Stomach (tissue), 9 donors: ENCODE results near the gene NIT2. TPM values are rescaled to one million over a fixed set of nuclear protein-coding genes. Genes with fewer than 3 reads are reported as not detected.
A peak's percentile ranks its signal among the peaks of the same experiment; 100 is the strongest.

ENCODE experiments used
- DNase-seq, 2 donors: peaks; one replicate each; pipeline versions ENCODE4 v3.0.0 to v3.0.0-alpha.2; 2013 to 2019
- H3K27ac ChIP-seq, 5 donors: fragments of 200-600 bp in 4 of 5; sonication (generic) in 4 of 5; one replicate each; pipeline ENCODE4 v1.5.1; 2013 to 2019; ENCODE audit warnings: mild to moderate bottlenecking in 1 of 5, moderate library complexity in 1 of 5
- H3K27me3 ChIP-seq, 3 donors: fragments of 200-600 bp; sonication (generic); one replicate each; pipeline ENCODE4 v1.5.1; 2017 to 2019; ENCODE audit warnings: mixed run types in 1 of 3
- H3K36me3 ChIP-seq, 4 donors: fragments of 200-600 bp; sonication (generic); 1 replicate in 3 of 4; 2 replicates in 1 of 4; pipeline ENCODE4 v1.5.1; 2016 to 2019
- H3K4me1 ChIP-seq, 4 donors: fragments of 200-600 bp; sonication (generic); one replicate each; pipeline ENCODE4 v1.5.1; 2016 to 2019
- H3K4me3 ChIP-seq, 4 donors: fragments of 200-600 bp; sonication (generic) in 3 of 4; one replicate each; pipeline ENCODE4 v1.5.1; 2016 to 2019; ENCODE audit warnings: mild to moderate bottlenecking in 1 of 4
- H3K9me3 ChIP-seq, 4 donors: fragments of 200-600 bp; sonication (generic); one replicate each; pipeline ENCODE4 v1.5.1; 2016 to 2019
- EP300 ChIP-seq: sonication (generic); formaldehyde crosslinking; IDR thresholded peaks from one replicate; pipeline ENCODE4 v1.6.1; 2017; ENCODE audit warnings: antibody characterized with exemption
- POLR2A ChIP-seq, 4 donors: fragments of 450-650 bp; IDR thresholded peaks; one replicate each; pipeline ENCODE4 v1.6.1; 2016; ENCODE audit warnings: antibody characterized with exemption in 4 of 4, control low read depth in 2 of 4, mild to moderate bottlenecking in 1 of 4, moderate library complexity in 1 of 4
- POLR2AphosphoS5 ChIP-seq, 3 donors: sonication (generic); formaldehyde crosslinking; IDR thresholded peaks; one replicate each; pipeline ENCODE4 v1.6.1; 2016; ENCODE audit warnings: antibody characterized with exemption in 3 of 3
- WGBS, 5 donors: extraction: QIAGEN DNeasy Blood & Tissue Kit in 3 of 5; methylation state at CpG; one replicate each; pipeline versions ENCODE4 v1.1.5 to v1.1.7; 2013 to 2018; 5-methylcytosine and 5-hydroxymethylcytosine counted together
- intact Hi-C: fragments of 100-400 bp; cut with DNase I; formaldehyde crosslinking; loops from one replicate; pipeline ENCODE4 v1.15.1; 2023; ENCODE audit warnings: low total_unique reads
- polyA plus RNA-seq, 3 donors: library from polyadenylated mRNA; stranded (reverse); fragments of 200-250 nt; gene quantifications; one replicate each; pipeline ENCODE4 v1.2.3, GENCODE V29; 2013
- total RNA-seq, 5 donors: library from RNA; depleted of rRNA; stranded (reverse); fragments of >200 nt; gene quantifications; one replicate each; pipeline versions ENCODE4 v1.1.0 to v1.2.3, GENCODE V29; 2014 to 2016
- TF ChIP-seq, protein P1 (sequence below), 7 experiments: fragments of 450-650 bp in 4 of 7; fragments of 200-600 bp in 3 of 7; sonication (generic) in 3 of 7; IDR thresholded peaks; one replicate each; pipeline ENCODE4 v1.5.1; 2016 to 2019; ENCODE audit warnings: antibody characterized with exemption in 7 of 7, control low read depth in 2 of 7, mild to moderate bottlenecking in 1 of 7
- donor health status: healthy with polysubstance abuse.
- donor health status: Bipolar disorder and iron deficiency.
- donor health status: healthy.

NIT2 gene
- total and polyA plus RNA-seq, 8 donors = 4.3 to 53.1 (median 29.6) TPM

DNA sequence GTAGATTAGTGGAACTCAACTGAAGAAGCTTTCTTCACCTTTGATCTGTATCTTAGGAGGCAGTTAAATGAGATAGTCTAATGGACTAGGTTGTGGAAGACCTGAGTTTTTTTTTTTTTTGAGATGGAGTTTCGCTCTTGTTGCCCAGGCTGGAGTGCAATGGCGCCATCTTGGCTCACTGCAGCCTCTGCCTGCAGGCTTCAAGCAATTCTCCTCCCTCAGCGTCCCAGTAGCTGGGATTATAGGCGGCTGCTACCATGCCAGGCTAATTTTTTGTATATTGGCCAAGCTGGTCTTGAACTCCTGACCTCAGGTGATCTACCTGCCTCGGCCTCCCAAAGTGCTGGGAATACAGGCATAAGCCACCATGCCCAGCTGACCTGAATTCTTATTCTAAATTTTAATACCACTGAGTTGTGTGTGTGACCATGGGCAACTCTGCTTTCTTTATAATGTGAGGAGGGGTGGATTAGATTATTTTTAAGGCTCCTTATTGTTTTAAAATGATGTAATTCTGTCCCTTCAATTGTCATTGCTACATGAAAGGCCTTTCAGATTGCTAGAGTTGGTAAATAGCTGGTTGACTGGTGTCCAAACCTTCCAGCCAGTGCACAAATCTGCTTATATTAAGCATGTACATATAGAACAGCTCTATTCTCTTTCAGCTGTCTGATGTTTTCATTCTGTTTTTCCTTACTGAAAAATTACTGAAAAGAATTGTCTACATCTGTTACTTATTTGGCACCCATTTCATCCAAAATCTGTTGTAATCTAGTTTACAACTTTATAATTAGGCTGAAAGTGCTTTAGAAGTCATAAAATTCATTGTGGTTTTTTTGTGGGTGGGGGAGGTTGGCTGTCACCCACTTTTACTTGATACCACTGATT is 69.0 kb downstream of the NIT2 start:
- Histone ChIP-seq H3K4me3 (peak overlapping the region in 2 of 4 donors; percentile 2 to 95), H3K36me3 (peaks cover 0 to 4% (median 0%) of the 10 kb centered on the region in 4 donors), H3K9me3 (peaks cover 0 to 10% (median 5%) of the 10 kb centered on the region in 4 donors), H3K27me3 (no peaks in the 10 kb centered on the region), H3K4me1 (peaks cover 30 to 46% (median 41%) of the 10 kb centered on the region in 4 donors), H3K27ac (no peak overlapping the region)
- peak in 1 of 2 donors; percentile 36 for DNase-seq
- 43 to 59% (median 54%) methylated on average over 5 of the region's 5 CpGs for whole genome bisulfite sequencing, 5 donors
- TF ChIP-seq, protein P1, sequence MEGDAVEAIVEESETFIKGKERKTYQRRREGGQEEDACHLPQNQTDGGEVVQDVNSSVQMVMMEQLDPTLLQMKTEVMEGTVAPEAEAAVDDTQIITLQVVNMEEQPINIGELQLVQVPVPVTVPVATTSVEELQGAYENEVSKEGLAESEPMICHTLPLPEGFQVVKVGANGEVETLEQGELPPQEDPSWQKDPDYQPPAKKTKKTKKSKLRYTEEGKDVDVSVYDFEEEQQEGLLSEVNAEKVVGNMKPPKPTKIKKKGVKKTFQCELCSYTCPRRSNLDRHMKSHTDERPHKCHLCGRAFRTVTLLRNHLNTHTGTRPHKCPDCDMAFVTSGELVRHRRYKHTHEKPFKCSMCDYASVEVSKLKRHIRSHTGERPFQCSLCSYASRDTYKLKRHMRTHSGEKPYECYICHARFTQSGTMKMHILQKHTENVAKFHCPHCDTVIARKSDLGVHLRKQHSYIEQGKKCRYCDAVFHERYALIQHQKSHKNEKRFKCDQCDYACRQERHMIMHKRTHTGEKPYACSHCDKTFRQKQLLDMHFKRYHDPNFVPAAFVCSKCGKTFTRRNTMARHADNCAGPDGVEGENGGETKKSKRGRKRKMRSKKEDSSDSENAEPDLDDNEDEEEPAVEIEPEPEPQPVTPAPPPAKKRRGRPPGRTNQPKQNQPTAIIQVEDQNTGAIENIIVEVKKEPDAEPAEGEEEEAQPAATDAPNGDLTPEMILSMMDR (IDR thresholded peaks at IDR 0.05) = no peak
- TF ChIP-seq EP300 = no peak
- TF ChIP-seq POLR2A (IDR thresholded peaks at IDR 0.05) = no peak
- intact Hi-C loops = no loop called here

DNA sequence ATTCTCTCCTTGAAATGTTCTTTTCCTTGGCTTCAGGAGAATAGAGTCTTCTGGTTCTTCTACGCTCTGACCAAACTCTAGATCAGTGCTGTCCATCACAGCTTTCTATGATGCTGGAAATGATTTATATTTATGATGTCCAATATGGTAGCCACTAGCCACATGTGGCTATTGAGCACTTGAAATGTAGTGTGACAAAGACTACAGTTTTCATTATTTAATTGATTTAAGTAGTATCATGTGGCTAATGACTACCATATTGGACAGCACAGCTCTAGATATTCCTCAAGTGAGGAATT is 69.6 kb downstream of the NIT2 start:
- H3K9me3 ChIP-seq = peaks cover 0 to 10% (median 5%) of the 10 kb centered on the region in 4 donors
- H3K27me3 ChIP-seq = no peaks in the 10 kb centered on the region
- H3K27ac ChIP-seq = no peak overlapping the region
- peaks cover 24 to 40% (median 35%) of the 10 kb centered on the region in 4 donors for H3K4me1 ChIP-seq
- DNase-seq = no peak
- H3K36me3 ChIP-seq = peaks cover 0 to 4% (median 0%) of the 10 kb centered on the region in 4 donors
- WGBS, 5 donors = 98 to 100% (median 100%) methylated on average over 1 of the region's 1 CpG
- no peak overlapping the region for H3K4me3 ChIP-seq
- intact Hi-C loops = no loop called here
- TF ChIP-seq EP300 = no peak
- TF ChIP-seq, protein P1 (IDR thresholded peaks at IDR 0.05) = no peak

DNA sequence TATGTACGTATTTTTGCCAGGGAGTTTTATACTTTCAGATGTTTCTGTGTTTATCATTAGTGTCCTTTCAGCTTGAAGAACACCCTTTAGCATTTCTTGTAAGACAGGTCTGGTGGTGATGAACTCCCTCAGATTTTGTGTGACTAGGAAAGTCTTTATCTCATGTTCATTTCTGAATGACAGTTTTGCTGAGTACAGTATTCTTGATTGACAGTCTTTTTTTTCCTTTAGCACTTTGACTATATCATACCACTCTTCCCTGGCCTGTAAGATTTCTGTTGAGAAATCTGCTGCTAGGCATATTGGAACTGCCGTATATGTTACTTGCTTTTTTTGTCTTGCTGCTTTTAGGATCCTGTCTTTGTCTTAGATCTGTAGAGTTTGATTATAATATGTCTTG is 72.6 kb downstream of the NIT2 start:
- TF ChIP-seq POLR2AphosphoS5 (IDR thresholded peaks at IDR 0.05) (no peak), EP300 (no peak), POLR2A (IDR thresholded peaks at IDR 0.05) (no peak)
- TF ChIP-seq, protein P1 (IDR thresholded peaks at IDR 0.05) = no peak
- H3K4me3 ChIP-seq = no peak overlapping the region
- no peaks in the 10 kb centered on the region for H3K27me3 ChIP-seq
- no peak for DNase-seq
- H3K9me3 ChIP-seq = peaks cover 0 to 26% (median 9%) of the 10 kb centered on the region in 4 donors
- intact Hi-C loops = no loop called here
- H3K4me1 ChIP-seq = peaks cover 16 to 25% (median 22%) of the 10 kb centered on the region in 4 donors
- H3K27ac ChIP-seq = no peak overlapping the region
- 72 to 97% (median 78%) methylated on average over 2 of the region's 2 CpGs for WGBS, 5 donors
- peaks cover 0 to 10% (median 2%) of the 10 kb centered on the region in 4 donors for H3K36me3 ChIP-seq

DNA sequence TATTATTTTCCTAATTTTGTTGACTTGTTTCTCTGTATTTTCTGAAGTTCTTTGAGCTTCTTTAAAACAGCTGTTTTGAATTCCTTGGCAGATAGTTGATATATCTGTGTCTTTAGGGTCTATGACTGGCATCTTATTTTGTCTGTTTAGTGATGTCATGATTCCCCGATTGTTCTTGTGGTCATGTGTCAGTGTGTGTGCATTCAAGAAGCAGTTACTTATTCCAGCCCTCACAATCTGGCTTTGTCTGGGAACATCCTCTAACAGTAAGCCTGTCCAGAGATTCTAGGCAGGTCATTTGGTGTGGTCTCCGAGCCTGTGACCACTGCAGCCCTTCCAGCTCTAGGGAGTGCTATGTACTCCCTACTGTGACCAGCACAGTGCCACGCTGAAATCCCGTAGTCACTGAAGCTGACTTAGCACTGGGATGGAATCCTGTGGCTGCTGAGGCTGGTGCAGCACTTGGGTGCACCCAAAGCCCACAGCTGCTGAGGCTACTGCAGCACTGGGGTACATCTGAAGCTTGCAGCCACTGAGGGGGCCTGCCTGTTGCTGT is 73.5 kb downstream of the NIT2 start:
- H3K27me3 ChIP-seq = no peaks in the 10 kb centered on the region
- intact Hi-C loops = no loop called here
- H3K4me3 ChIP-seq = no peak overlapping the region
- H3K9me3 ChIP-seq = peaks cover 0 to 26% (median 9%) of the 10 kb centered on the region in 4 donors
- H3K36me3 ChIP-seq = peaks cover 0 to 10% (median 2%) of the 10 kb centered on the region in 4 donors
- WGBS, 5 donors = 92 to 100% (median 95%) methylated on average over 2 to 4 of the region's 4 CpGs
- DNase-seq = no peak
- TF ChIP-seq EP300 (no peak), POLR2AphosphoS5 (IDR thresholded peaks at IDR 0.05) (no peak), POLR2A (IDR thresholded peaks at IDR 0.05) (no peak)
- TF ChIP-seq, protein P1 (IDR thresholded peaks at IDR 0.05) = no peak
- peaks cover 10 to 16% (median 14%) of the 10 kb centered on the region in 4 donors for H3K4me1 ChIP-seq
- H3K27ac ChIP-seq = no peak overlapping the region

Other genes starting within 250 kb of the NIT2 start
- gene FILIP1L, start 220.3 kb upstream of the NIT2 start, total RNA-seq = 10 to 100 TPM; 48.7 to 97.3 (median 59.8) TPM
- 10 to 100 TPM; 10.6 to 98.4 (median 24.6) TPM for gene FILIP1L, start 220.3 kb upstream of the NIT2 start, polyA plus RNA-seq
- gene TBC1D23, start 73.8 kb upstream of the NIT2 start, total RNA-seq = 10 to 100 TPM in 3 of 5 donors, 1 to 10 TPM in 2; 7.0 to 79.5 (median 61.4) TPM
- gene TBC1D23, start 73.8 kb upstream of the NIT2 start, polyA plus RNA-seq = 10 to 100 TPM; 14.6 to 19.4 (median 15.1) TPM
- gene TOMM70, start 66.3 kb downstream of the NIT2 start, total RNA-seq = 10 to 100 TPM; 17.1 to 95.6 (median 37.1) TPM
- 10 to 100 TPM; 12.9 to 20.0 (median 18.9) TPM for gene TOMM70, start 66.3 kb downstream of the NIT2 start, polyA plus RNA-seq
- gene LNP1, start 66.8 kb downstream of the NIT2 start, total RNA-seq = 1 to 10 TPM in 1 of 5 donors, under 1 TPM in 1, not detected in 3; 0.58 to 4.0 TPM
- gene LNP1, start 66.8 kb downstream of the NIT2 start, polyA plus RNA-seq = 1 to 10 TPM; 1.2 to 1.8 (median 1.6) TPM
- gene TMEM45A, start 157.9 kb downstream of the NIT2 start, total RNA-seq = 10 to 100 TPM in 1 of 5 donors, 1 to 10 TPM in 2, under 1 TPM in 1, not detected in 1; 0.72 to 20.2 (median 2.6) TPM
- gene TMEM45A, start 157.9 kb downstream of the NIT2 start, polyA plus RNA-seq = 1 to 10 TPM; 6.2 to 8.7 (median 7.6) TPM